Activated CD4-positive, CD25-positive, alpha-beta regulatory T cell treated with anti-CD3 and anti-CD28 coated beads, Interleukin-2, amount 50 U/mL, for 72 hours (primary cell): ENCODE data around the gene MPL.

ENCODE experiments used
- DNase-seq: peaks from one replicate; pipeline ENCODE4 v3.0.0; 2021

MPL gene

DNA sequence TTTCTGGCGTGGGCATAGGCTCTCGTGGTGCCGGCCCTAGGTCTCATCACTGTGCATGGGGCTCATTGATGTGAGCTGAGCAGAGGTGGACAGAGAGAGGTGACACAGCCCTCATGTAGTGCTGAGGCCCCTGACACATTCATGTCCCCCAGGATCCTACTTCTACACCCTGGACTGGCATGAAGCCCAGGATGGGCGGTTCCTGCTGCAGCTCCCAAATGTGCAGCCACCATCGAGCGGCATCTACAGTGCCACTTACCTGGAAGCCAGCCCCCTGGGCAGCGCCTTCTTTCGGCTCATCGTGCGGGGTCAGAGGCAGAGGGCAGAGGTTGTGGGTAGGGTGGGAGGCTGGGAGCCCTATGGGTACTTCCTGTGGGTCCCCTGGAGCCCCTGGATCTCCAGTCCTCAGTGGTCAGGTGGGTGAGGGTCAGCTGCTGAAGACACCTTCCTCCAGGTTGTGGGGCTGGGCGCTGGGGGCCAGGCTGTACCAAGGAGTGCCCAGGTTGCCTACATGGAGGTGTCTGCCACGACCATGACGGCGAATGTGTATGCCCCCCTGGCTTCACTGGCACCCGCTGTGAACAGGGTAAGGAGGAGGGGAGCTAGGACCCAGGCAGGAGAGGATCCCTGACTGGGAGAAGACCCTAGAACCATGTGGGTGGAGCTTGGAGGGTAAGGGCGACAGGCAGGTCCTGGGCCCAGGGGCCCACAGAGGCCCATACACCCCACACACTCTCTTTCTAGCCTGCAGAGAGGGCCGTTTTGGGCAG is 30.7 kb upstream of the MPL start:
- no peak for DNase-seq

DNA sequence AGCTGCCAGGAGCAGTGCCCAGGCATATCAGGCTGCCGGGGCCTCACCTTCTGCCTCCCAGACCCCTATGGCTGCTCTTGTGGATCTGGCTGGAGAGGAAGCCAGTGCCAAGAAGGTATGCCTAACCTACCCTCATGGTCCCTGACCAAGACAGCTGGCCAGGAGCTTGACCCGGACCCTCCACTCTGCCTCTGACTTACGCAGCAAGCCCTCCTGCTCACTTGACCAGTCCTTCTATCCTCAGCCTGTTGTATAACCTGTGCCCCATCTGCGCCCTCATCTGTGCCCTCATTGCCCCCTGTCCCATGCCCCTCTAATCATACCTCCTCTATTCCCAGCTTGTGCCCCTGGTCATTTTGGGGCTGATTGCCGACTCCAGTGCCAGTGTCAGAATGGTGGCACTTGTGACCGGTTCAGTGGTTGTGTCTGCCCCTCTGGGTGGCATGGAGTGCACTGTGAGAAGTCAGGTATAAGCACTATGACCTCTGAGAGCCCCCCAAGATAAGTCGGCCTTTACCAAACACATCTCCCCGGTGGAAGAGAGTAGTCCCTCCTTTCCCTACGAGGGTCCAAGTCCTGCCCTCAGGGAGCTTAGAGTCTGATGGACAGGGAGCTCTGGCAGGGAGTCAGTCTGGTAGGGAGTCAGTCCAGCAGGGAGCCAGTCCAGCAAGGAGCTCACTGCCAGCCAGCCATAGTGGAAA is 30.0 kb upstream of the MPL start:
- DNase-seq = no peak

DNA sequence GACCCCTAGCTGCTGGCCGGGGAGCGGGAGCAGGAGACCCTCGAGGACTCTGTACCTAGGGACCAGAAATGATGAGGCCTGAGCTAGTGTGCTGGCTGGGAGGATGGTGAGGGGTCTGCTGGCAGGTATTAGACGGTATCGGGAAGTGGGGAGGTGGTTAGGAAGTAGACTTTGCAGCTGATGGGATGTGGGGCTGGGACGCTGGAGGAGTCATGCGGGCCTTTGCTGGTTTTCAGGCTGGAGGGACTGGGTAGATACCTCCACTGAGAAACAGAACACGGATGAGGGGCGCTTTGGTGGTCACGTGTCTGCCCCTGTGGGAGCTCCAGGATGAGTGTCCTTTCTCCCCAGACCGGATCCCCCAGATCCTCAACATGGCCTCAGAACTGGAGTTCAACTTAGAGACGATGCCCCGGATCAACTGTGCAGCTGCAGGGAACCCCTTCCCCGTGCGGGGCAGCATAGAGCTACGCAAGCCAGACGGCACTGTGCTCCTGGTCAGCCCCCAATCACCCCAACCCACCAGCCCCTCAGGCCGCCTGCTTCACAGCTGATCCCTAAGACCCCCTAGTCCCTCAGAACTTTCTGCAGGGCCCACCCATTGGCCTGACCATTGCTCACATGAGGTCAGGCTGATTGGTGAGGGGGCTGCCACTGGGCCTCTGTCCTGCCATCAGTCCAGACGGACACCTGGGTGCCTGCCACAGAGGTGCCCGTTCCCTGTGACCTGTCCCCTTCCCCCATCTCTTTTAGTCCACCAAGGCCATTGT is 28.8 kb upstream of the MPL start:
- no peak for DNase-seq

DNA sequence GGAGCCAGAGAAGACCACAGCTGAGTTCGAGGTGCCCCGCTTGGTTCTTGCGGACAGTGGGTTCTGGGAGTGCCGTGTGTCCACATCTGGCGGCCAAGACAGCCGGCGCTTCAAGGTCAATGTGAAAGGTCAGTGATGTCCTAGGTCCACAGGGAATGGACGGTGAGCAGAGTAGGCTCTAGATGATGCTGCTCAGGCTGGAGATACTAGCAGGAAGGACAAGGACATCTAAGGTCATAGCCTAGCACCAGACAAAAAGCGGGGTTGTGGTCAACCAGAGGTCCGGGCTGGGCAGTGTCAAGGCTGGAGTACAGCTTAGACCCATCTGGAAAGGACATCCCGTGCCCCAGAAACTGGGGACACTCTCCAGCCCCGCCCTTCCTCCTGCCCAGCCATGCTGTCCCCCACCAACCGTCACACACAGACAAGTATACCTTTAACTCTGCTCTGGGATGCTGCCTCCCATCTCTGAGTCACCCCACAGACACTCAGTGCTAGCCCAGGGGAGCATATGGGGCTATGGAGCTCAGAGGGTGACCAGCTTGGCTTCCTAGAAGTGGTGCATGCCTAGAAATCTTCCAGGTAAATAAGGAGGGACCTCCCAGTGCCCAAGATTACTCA is 28.1 kb upstream of the MPL start:
- DNase-seq = no peak

DNA sequence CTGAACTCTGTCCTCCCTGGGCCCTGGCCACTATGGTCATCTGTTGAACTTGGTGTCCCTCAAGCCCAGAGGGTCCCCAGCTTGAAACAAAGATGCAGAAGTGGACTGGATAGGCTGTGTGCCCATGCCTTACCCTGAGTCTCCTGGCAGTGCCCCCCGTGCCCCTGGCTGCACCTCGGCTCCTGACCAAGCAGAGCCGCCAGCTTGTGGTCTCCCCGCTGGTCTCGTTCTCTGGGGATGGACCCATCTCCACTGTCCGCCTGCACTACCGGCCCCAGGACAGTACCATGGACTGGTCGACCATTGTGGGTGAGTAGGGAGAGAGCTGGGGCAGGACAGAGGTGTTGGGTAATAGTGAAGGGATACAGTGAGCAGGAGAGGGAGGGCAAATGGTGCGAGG is 26.1 kb upstream of the MPL start:
- DNase-seq = no peak

DNA sequence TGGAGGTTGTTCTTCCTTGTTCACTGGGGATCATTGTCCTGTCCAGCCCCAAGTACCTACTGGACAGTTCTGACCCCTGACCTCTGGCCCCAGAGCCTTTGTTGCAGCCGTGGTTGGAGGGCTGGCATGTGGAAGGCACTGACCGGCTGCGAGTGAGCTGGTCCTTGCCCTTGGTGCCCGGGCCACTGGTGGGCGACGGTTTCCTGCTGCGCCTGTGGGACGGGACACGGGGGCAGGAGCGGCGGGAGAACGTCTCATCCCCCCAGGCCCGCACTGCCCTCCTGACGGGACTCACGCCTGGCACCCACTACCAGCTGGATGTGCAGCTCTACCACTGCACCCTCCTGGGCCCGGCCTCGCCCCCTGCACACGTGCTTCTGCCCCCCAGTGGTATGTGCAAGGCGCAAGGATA is 25.4 kb upstream of the MPL start:
- no peak for DNase-seq

DNA sequence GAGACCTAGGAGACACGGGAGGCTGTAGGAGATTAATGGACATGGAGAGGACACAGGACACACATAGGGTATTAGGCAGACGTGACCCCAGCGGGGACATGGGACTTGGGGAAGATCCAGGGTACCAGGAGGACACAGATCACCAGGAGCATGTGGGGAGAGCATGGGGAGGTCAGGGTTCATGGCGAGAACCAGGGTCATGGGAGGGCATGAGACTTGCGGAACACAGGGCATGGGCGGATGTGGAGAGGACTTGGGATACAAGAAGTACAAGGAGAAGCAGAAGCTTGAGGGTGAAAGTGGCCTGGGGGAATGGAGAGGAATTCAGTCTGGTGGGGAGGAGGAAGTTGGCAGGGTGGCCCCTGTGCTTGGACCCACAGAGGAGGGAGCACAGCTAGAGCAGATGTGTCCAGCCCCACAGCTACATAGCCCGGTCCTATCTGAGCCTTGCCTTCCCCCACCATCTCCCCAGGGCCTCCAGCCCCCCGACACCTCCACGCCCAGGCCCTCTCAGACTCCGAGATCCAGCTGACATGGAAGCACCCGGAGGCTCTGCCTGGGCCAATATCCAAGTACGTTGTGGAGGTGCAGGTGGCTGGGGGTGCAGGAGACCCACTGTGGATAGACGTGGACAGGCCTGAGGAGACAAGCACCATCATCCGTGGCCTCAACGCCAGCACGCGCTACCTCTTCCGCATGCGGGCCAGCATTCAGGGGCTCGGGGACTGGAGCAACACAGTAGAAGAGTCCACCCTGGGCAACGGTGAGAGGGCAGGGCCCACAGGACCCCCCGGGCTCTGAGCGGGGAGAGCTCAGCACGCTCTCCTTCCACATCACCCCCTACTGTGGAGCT is 24.7 kb upstream of the MPL start:
- DNase-seq = no peak

DNA sequence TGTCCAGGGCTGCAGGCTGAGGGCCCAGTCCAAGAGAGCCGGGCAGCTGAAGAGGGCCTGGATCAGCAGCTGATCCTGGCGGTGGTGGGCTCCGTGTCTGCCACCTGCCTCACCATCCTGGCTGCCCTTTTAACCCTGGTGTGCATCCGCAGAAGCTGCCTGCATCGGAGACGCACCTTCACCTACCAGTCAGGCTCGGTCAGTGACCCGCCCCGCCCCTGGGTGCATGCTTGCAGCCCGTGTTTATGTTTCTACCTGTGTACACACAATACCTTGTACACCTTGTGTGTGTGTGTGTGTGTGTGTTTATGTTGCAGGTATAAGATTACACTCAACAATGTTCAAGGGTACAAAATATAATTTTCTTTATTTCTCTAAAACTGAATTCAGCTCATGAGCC is 23.8 kb upstream of the MPL start:
- DNase-seq = no peak

DNA sequence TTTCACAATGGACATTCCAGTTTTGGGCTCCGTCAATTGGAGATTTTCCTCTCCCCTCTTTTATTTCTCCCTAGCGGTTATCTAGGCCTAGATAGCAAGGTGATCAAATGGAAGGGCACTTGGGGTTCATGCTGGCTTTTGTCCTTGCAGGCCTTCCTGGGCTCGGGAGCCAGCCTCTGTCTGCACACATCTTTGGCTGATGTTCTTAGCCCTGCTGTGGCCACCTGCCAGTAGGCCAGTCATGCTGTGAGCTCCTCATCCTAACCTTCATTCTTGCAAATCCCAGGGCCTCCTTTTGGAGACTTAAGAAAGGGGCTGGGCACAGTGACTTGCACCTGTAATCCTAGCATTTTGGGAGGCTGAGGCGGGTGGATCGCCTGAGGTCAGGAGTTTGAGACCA is 23.4 kb upstream of the MPL start:
- no peak for DNase-seq

DNA sequence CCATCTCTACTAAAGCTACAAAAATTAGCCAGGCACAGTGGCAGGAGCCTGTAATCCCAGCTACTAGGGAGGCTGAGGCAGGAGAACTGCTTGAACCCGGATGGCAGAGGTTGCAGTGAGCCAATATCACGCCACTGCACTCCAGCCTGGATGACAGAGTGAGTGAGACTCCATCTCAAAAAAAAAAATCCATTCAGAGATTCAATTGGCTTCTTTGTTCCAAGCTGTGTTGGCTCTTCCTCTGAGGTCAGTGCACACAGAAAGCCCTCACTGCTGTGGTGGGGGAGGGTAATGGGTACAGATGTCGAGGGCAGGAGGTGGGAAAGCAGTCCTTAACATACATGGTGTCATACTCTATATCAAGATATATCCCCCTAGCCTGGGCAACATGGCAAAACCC is 22.1 kb upstream of the MPL start:
- no peak for DNase-seq

DNA sequence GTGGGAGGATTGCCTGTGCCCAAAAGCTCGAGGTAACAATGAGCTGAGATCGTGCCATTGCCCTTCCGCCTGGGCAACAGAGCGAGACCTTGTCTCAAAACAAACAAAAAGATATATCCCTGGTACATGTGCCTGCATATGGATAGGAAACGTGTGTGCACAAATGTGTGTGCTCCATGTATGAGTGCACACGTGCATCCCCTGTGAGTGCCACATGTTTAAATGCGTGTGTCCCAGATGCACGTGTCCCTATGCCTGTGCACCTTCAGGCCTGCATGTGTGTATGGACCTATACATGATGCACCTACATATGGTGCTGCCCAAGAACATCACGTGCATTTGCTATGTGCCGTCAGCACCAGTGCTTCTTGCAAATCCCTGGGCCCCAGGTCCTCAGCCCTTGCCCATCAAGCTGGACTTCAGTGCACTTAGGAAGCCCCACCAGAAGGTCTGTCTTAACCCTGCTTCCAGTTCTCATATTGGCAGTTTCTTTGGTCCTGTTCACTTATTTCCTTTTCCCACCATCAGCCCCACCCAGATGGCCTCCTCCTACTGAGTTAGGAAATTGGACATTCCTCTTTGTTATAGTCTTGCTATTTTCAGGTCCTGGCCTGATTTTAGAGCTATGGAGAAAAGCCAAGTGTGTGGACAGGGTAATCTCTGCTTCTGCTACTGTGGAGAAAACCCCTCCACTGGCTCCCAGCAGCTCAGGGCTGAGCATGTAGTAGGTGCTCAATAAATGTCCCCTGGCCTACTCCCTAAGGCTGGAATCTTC is 21.5 kb upstream of the MPL start:
- no peak for DNase-seq

DNA sequence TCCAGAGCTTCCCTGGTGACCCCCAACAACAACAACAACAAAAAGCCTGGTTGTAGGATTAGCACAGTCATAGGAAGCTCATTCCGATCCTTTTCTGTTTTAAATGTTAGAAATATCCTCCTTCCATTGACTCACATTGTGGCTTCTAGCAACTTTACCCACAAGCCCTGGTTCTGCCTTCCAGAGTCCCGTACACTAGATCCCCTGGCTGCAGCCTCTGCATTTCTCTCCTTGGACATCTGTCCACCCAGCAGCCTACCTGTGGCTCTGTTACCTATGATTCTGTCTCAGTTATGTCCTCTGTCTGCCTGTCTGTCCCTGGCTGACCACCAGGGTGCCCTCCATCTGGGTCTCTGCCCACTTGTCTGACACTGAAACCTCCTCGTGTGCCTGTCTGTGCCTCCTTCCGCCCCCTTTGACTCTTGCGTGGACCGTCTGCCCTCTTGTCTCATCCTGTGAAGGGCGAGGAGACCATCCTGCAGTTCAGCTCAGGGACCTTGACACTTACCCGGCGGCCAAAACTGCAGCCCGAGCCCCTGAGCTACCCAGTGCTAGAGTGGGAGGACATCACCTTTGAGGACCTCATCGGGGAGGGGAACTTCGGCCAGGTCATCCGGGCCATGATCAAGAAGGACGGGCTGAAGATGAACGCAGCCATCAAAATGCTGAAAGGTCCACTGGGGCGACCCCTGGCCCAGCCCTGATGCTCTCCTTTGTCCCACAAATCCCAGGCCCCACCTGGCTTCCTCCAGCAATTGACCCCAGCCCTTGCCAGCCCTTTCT is 20.7 kb upstream of the MPL start:
- DNase-seq = no peak

DNA sequence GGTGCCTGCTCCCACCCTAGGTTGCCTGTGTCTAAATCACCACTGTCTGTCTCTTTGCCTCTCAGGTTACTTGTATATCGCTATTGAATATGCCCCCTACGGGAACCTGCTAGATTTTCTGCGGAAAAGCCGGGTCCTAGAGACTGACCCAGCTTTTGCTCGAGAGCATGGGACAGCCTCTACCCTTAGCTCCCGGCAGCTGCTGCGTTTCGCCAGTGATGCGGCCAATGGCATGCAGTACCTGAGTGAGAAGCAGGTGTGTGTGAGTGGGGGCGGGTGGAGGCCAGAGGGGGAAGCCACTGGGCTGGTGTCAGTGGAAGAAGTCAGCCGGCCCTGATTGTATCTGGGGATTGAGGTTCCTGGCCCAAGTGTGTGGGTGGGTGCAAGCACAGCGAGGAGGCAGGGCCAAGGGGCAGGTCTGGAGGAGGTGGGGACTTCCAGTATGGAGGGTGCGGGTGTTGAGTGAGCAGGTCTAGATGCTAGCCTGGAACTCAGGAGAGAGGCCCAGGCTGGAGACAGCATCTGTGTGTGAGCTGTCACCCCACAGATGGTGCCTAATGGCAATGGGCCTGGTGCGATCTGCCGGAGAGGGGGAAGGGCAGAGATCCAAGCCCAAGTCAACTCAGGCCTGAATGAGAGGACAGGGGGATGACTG is 19.7 kb upstream of the MPL start:
- no peak for DNase-seq

DNA sequence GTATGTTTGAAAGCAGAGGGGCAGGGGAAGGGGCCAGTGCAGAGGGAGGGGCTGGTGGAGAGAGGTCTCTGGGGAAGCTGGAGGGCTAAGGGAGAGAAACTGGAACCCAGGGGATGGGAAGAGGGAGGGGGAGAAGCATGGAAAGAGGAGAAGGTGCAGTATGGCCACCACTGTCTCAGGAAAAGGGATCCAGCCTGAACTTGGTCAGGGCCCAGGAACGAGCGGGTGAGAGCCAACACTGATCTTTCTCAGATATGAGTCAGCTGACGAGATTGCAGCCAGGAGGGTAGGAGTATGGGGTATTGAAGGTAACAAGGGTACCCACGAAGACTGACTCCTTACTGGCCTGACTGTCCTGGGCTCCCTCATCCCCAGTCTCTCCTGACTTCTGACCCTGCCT is 18.8 kb upstream of the MPL start:
- no peak for DNase-seq

DNA sequence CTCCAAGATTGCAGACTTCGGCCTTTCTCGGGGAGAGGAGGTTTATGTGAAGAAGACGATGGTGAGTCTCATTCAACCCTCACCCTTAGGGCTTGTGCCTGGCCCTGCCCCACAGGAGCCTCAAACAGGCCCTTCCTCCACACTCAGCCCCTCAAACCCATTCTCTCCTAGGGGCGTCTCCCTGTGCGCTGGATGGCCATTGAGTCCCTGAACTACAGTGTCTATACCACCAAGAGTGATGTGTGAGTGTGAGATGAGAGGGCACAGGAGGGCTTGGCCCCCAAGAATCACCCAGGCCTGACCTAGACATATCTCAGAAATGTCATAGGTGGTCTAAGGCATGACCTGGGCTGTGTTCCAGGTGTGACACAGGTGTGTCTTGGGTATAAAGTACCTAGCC is 18.3 kb upstream of the MPL start:
- no peak for DNase-seq

DNA sequence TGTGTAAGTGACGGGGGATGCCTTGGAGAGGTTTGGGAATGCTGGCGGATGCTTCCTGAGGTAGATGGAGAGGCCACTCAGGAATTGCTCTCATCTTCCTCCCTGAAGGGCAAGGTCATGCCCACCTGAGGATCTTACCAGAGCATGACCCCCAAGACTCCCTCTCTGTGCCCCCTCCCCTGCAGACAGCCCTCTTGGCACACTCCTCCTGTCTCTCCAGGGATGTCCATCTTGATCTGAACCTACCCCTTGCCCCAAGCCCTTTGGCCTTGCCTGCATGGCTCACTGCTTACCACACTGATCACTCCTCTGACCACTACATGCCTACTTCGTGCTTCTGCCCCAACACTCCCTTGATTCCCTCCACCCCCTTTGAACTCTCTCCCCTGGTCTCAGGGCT is 17.9 kb upstream of the MPL start:
- DNase-seq = no peak

DNA sequence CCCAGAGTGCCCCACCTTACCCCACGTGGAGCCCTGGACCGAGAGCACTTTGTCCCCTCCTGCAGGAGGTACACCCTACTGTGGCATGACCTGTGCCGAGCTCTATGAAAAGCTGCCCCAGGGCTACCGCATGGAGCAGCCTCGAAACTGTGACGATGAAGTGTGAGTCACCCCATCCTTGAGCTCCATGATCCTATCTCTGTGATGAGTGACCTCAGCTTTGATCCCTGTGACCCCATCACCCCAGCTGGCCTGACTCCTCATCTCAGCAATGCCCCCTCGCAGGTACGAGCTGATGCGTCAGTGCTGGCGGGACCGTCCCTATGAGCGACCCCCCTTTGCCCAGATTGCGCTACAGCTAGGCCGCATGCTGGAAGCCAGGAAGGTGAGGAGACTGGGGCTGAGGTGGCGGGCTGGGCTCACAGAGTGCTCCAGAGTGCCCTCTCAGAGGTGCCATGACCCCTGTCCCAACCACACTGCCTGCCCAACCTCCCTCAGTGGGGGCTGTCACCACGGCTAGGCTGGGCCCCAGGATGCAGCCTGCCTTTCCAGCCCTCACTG is 16.2 kb upstream of the MPL start:
- no peak for DNase-seq

DNA sequence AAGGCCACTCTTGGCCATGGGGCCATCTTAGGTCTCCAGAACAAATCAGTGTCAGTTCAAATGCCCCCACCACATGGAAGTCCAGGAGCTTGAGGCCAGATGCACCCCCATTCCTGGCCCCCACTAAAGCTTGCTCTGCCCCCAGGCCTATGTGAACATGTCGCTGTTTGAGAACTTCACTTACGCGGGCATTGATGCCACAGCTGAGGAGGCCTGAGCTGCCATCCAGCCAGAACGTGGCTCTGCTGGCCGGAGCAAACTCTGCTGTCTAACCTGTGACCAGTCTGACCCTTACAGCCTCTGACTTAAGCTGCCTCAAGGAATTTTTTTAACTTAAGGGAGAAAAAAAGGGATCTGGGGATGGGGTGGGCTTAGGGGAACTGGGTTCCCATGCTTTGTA is 15.1 kb upstream of the MPL start:
- DNase-seq = no peak

DNA sequence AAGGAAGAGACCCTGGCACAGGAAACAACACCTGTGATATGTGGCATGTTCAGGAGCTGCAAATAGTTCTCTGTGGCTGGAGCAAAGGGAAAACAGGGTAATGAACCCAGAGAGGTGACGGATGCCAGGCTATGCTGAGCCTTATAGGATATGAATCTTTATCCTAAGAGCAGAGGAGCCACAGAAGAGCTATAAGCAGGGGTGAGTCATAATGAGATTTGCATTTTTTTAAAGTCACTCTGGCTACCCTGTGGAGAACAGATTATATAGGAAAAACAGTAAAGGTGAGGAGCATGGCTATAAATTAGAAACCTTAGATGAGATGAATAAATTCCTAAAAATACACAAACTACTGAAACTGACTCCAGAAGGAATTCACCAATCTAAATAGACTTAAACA is 12.8 kb upstream of the MPL start:
- DNase-seq = no peak

DNA sequence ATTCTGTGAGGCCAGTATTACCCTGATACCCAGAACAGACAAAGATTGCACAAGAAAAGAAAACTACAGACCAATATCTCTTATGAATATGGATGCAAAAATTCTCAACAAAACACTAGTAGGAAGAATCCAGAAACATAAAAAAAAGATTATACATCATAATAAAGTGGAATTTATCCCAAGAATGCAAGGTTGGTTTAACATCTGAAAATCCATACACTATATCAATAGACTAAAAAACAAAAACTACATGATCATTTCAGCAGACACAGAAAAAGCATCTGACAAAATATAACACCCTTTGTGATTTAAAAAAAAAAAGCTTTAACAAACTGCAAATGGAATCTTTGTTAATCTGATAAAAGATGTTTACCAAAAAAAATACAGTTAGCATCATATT is 12.2 kb upstream of the MPL start:
- DNase-seq = no peak
